ENCODE data around the gene H2BK1.
A peak's percentile ranks its signal among the peaks of the same experiment; 100 is the strongest.

H2BK1 gene

DNA sequence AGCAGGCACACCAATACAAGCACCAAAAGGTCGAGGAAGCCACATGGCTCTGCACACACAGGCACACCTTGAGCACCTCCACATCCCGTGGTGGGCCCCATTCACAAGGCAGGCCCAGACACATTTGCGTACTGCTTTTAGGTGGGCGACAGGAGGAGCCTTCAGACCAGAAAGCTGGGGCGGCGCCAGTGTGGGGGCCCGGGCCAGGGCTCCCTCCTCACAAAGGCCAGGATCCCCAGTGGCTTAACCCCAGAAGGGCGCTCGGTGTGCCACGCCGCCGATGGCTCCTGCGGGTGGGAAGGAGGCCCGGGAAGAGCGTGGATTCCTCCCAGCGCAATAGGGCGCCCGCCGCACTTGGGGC lies 41.0 kb upstream of the H2BK1 start:
- no peak for TF ChIP-seq TEAD4 (IDR thresholded peaks at IDR 0.05)
- no peak for TF ChIP-seq EGR1 (IDR thresholded peaks at IDR 0.05)
- TF ChIP-seq, protein P1, sequence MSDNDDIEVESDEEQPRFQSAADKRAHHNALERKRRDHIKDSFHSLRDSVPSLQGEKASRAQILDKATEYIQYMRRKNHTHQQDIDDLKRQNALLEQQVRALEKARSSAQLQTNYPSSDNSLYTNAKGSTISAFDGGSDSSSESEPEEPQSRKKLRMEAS (IDR thresholded peaks at IDR 0.05) = peak; percentile 41; the same call in 1 of the 2 replicates
- TF ChIP-seq TAF1 (IDR thresholded peaks at IDR 0.05; ENCODE audit: low read depth) = no peak
- no peak for TF ChIP-seq ZBTB7A (IDR thresholded peaks at IDR 0.05; ENCODE audit: low read depth)
- no peak for TF ChIP-seq CREB1 (IDR thresholded peaks at IDR 0.05; ENCODE audit: low read depth)
- no peak for TF ChIP-seq EP300 (IDR thresholded peaks at IDR 0.05; ENCODE audit: borderline replicate concordance)
- TF ChIP-seq YY1 (IDR thresholded peaks at IDR 0.05; ENCODE audit: low read depth) = no peak

DNA sequence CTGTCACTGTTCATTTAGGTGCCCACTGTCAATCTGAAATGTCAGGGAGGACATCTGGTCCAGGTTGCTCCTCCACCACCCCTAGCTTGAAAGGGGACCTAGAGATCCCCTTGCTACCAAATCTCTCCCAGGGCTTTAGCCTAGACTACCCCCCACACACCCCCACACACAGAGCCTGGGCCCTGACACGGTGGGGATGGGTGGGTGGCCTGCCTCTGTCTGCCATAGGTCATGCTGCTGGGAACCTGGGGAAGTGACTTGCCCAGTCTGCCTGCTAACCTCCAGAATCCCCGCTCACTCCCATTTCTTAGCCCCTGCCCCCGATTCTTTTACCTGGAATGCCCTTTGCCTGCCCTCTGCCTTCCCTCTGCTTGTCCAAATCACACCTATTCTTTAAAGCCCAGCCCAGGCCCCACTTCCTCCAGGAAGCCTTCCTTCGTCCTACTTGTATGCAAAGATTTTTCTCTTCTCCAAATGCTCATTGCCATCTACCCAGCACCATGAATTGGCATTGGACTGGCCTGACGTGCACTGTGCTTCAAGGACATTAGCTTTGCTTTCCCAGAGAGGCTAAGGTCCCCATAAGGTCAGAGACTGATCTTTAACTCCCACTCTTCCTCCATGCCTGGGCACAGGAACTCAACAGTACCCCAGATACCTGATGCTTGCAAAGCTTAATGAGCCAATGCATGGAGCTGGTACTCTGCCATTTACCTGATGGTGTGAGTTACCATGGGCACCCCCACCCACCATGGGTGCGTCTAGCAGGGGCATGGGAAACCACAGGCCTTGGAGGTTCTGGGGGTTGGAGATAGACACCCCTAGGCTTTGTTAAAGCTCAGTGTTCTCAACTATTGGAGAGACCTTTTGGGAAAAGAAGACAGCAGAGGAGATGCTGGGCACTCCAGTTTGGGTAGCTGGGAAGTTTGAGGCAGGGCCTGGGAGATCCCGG lies 40.2 kb upstream of the H2BK1 start:
- TF ChIP-seq YY1 (IDR thresholded peaks at IDR 0.05; ENCODE audit: low read depth) (no peak), EP300 (IDR thresholded peaks at IDR 0.05; ENCODE audit: borderline replicate concordance) (no peak), TEAD4 (IDR thresholded peaks at IDR 0.05) (no peak), NFIC (IDR thresholded peaks at IDR 0.05) (no peak), TAF1 (IDR thresholded peaks at IDR 0.05; ENCODE audit: low read depth) (no peak), RAD21 (IDR thresholded peaks at IDR 0.05; ENCODE audit: low read depth) (no peak), ZBTB7A (IDR thresholded peaks at IDR 0.05; ENCODE audit: low read depth) (no peak), EGR1 (IDR thresholded peaks at IDR 0.05) (no peak), CEBPB (IDR thresholded peaks at IDR 0.05) (no peak), FOXM1 (IDR thresholded peaks at IDR 0.05; ENCODE audit: borderline replicate concordance, low read depth) (no peak), CREB1 (IDR thresholded peaks at IDR 0.05; ENCODE audit: low read depth) (no peak)
- TF ChIP-seq, protein P2, sequence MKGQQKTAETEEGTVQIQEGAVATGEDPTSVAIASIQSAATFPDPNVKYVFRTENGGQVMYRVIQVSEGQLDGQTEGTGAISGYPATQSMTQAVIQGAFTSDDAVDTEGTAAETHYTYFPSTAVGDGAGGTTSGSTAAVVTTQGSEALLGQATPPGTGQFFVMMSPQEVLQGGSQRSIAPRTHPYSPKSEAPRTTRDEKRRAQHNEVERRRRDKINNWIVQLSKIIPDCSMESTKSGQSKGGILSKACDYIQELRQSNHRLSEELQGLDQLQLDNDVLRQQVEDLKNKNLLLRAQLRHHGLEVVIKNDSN (IDR thresholded peaks at IDR 0.05) = no peak

DNA sequence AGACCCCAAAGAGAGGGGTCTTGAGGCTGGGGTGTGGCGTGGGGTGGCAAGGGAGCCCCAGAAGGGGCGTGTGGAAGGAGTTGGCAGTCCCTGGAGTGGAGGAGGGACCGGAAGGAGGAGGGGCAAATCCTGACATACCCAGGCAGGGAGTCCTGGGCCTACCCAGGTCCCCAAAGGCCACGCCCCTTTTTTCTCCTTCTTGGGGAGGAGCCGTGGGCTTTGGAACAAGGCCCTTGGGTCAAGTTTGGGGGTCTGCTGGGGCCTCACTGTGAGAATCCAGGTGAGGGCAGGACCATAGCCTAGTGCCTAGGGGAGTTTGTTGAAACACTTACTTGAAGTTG lies 39.4 kb upstream of the H2BK1 start:
- TF ChIP-seq NFIC (IDR thresholded peaks at IDR 0.05) (no peak), TEAD4 (IDR thresholded peaks at IDR 0.05) (no peak)
- TF ChIP-seq, protein P1 (IDR thresholded peaks at IDR 0.05) = no peak

DNA sequence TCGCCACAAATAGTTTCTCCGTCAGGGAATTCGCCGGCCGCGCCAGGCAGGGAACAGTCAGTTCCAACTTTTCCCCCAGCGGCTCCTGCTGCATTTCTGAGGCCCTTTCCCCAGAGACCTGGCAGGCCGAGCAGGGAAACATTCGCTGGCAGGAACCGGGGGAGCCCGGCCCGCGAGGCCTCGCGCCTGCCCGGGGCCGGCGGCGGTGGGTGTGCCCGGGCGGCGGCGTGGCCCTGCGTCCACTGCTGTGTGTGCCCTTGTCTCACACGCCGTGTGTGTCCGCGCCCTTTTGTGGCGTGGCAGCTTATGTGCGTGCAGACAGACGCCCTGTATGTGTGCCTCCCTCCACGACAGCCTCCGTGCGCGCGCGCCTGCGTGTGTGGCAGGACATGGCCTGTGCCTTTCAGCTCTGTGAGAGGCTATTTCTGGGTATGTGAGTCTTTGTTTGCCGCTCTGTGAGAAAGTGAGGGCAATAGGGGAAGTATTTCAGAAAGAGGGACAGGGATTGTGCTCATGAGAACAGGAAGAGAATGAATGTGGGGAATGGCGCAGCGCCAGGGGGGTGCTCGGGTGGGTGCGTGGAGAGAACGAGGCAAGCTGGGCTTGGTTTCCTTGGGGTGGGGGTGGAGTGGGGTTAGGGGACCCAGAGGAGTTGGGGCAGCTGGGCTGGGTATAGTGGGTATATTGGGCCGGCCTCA lies 38.9 kb upstream of the H2BK1 start:
- TF ChIP-seq ZBTB7A (IDR thresholded peaks at IDR 0.05; ENCODE audit: low read depth) = peak; percentile 48
- no peak for TF ChIP-seq CEBPB (IDR thresholded peaks at IDR 0.05)
- TF ChIP-seq, protein P1 (IDR thresholded peaks at IDR 0.05) = peak; percentile 74
- TF ChIP-seq TCF12 (IDR thresholded peaks at IDR 0.05; ENCODE audit: low read depth) = no peak
- TF ChIP-seq FOXM1 (IDR thresholded peaks at IDR 0.05; ENCODE audit: borderline replicate concordance, low read depth) = no peak
- TF ChIP-seq NFIC (IDR thresholded peaks at IDR 0.05) = 0 out of 2 replicates have a peak, but pooled peaks have one; percentile 8
- TF ChIP-seq YY1 (IDR thresholded peaks at IDR 0.05; ENCODE audit: low read depth) = 0 out of 2 replicates have a peak, but pooled peaks have one; percentile 3
- no peak for TF ChIP-seq RAD21 (IDR thresholded peaks at IDR 0.05; ENCODE audit: low read depth)
- TF ChIP-seq, protein P2 (IDR thresholded peaks at IDR 0.05) = no peak
- no peak for TF ChIP-seq EP300 (IDR thresholded peaks at IDR 0.05; ENCODE audit: borderline replicate concordance)
- TF ChIP-seq, protein P3, sequence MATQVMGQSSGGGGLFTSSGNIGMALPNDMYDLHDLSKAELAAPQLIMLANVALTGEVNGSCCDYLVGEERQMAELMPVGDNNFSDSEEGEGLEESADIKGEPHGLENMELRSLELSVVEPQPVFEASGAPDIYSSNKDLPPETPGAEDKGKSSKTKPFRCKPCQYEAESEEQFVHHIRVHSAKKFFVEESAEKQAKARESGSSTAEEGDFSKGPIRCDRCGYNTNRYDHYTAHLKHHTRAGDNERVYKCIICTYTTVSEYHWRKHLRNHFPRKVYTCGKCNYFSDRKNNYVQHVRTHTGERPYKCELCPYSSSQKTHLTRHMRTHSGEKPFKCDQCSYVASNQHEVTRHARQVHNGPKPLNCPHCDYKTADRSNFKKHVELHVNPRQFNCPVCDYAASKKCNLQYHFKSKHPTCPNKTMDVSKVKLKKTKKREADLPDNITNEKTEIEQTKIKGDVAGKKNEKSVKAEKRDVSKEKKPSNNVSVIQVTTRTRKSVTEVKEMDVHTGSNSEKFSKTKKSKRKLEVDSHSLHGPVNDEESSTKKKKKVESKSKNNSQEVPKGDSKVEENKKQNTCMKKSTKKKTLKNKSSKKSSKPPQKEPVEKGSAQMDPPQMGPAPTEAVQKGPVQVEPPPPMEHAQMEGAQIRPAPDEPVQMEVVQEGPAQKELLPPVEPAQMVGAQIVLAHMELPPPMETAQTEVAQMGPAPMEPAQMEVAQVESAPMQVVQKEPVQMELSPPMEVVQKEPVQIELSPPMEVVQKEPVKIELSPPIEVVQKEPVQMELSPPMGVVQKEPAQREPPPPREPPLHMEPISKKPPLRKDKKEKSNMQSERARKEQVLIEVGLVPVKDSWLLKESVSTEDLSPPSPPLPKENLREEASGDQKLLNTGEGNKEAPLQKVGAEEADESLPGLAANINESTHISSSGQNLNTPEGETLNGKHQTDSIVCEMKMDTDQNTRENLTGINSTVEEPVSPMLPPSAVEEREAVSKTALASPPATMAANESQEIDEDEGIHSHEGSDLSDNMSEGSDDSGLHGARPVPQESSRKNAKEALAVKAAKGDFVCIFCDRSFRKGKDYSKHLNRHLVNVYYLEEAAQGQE (IDR thresholded peaks at IDR 0.05; ENCODE audit: low read depth) = no peak
- TF ChIP-seq TAF1 (IDR thresholded peaks at IDR 0.05; ENCODE audit: low read depth) = peak; percentile 41; the same call in 1 of the 2 replicates
- no peak for TF ChIP-seq EGR1 (IDR thresholded peaks at IDR 0.05)

DNA sequence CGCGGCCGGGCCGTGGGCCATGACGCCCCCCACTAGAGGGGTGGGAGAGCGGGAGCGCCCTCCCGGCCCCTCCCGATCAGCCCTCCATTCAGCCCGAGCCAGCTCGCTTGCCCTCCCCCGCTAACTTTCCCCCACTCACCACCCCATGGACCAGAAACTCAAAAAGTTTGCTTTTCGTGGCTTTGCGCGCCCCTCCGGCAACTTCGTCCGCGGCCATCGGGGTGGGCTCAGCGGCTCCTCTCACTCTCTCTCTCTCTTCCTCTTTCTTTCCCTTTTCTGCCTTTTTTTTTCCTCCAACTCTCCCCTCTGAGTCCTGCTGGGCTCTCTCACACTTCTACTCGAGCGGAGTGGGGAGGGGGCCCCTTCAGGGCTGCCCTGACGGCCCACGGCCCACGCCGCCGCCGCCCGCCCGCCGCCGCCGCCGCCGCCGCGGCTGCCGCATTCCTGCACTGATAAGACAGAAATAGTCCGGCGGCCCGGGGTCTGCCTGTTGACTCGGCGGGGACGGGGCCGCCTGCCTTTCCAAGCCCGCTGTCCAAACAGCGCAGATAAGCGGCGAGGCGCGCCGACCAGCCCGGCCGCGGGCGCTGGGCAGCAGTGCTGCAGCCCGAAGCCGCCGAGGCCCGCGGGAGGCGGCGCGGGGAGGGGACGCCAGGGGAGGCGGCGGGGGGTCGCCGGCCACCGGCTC lies 38.2 kb upstream of the H2BK1 start, which contains the start of gene SMARCD3:
Gene SMARCD3, minus strand, starts transcription at position 349 of the 688 bp plus-strand sequence. Its CDS starts 132 bp downstream, at position 217.
- TF ChIP-seq ZBTB7A (IDR thresholded peaks at IDR 0.05; ENCODE audit: low read depth) (peak; percentile 24; the same call in 1 of the 2 replicates), EGR1 (IDR thresholded peaks at IDR 0.05) (no peak), NFIC (IDR thresholded peaks at IDR 0.05) (no peak)

DNA sequence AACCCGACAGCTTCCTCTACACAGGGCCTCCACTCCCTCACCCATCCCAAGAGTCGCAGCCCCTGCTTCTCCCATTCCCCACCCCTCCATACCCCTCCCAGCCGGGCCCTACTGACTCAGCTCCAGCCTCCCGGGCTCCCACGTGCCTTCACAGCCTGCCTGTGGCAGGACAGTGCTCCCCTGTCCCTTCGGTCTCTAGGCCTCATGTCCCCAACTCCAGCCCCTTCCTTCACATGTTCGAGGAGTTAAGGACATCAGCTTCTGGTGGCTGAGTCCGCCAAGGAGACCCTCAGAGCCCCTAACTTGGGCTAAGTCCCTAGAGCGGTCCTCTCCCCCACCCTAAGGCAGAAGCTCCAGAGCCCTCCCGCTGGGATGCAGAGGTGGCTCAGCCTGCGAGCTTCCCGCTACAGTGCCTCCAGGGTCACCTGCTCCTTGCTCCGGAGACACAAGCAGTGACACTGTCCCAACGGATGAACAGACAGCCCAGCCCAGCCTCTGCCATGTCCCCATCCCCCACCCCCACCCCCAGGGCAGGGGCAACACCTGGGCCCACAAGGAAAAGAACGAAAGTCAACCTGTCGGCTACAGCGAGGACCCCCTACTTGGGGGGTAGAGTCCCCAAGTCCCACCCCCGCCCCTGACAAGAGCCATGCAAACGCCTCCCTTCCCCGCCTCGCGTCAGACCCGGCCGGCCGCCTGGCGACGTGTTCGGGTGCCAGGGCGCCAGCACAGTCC lies 37.5 kb upstream of the H2BK1 start:
- no peak for TF ChIP-seq CEBPB (IDR thresholded peaks at IDR 0.05)
- TF ChIP-seq FOXM1 (IDR thresholded peaks at IDR 0.05; ENCODE audit: borderline replicate concordance, low read depth) = no peak
- TF ChIP-seq RAD21 (IDR thresholded peaks at IDR 0.05; ENCODE audit: low read depth) = no peak
- TF ChIP-seq, protein P1 (IDR thresholded peaks at IDR 0.05) = no peak
- TF ChIP-seq, protein P2 (IDR thresholded peaks at IDR 0.05) = no peak
- no peak for TF ChIP-seq ZBTB7A (IDR thresholded peaks at IDR 0.05; ENCODE audit: low read depth)
- TF ChIP-seq, protein P3 (IDR thresholded peaks at IDR 0.05; ENCODE audit: low read depth) = no peak
- TF ChIP-seq TAF1 (IDR thresholded peaks at IDR 0.05; ENCODE audit: low read depth) = no peak
- TF ChIP-seq YY1 (IDR thresholded peaks at IDR 0.05; ENCODE audit: low read depth) = no peak
- TF ChIP-seq EP300 (IDR thresholded peaks at IDR 0.05; ENCODE audit: borderline replicate concordance) = no peak
- no peak for TF ChIP-seq TEAD4 (IDR thresholded peaks at IDR 0.05)

Measured in Ishikawa (cell line).